Transverse colon (tissue), 4 donors: ENCODE measurements around the gene CHURC1.

Source experiments
- EP300 ChIP-seq: sonication (generic); formaldehyde crosslinking; IDR thresholded peaks from one replicate; pipeline ENCODE4 v1.6.1; 2017; ENCODE audit warnings: antibody characterized with exemption, low read depth
- POLR2AphosphoS5 ChIP-seq, 3 donors: sonication (generic); formaldehyde crosslinking; IDR thresholded peaks; one replicate each; pipeline ENCODE4 v1.6.1; 2016; ENCODE audit warnings: antibody characterized with exemption in 3 of 3
- TF ChIP-seq, protein P1 (sequence below), 5 experiments: fragments of 200-600 bp in 3 of 5; fragments of 450-650 bp in 2 of 5; sonication (generic) in 3 of 5; IDR thresholded peaks; 1 replicate in 2 of 5; 2 replicates in 3 of 5; pipeline ENCODE4 v1.5.1; 2016 to 2017; ENCODE audit warnings: antibody characterized with exemption in 5 of 5, inconsistent platforms in 3 of 5, mild to moderate bottlenecking in 2 of 5, moderate library complexity in 1 of 5

DNA sequence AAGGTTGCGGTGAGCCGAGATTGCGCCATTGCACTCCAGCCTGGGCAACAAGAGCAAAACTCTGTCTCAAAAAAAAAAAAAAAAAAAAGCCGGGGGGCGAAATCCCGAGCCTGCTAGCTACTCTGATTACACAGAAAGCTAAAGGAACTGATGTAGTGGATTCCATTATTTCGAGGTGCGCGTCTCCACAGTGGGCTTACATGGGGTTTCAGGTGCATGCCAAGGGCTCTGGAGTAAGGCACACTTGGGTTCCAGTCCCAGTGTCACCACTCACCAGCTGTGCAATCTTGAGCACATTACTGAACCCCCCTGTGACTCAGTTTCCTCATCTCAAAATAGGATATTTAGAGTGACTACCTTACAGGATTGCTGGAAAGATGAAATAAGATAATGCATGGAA is 59.6 kb downstream of the CHURC1 start:
- TF ChIP-seq POLR2AphosphoS5 (IDR thresholded peaks at IDR 0.05) (no peak), EP300 (no peak)
- TF ChIP-seq, protein P1, sequence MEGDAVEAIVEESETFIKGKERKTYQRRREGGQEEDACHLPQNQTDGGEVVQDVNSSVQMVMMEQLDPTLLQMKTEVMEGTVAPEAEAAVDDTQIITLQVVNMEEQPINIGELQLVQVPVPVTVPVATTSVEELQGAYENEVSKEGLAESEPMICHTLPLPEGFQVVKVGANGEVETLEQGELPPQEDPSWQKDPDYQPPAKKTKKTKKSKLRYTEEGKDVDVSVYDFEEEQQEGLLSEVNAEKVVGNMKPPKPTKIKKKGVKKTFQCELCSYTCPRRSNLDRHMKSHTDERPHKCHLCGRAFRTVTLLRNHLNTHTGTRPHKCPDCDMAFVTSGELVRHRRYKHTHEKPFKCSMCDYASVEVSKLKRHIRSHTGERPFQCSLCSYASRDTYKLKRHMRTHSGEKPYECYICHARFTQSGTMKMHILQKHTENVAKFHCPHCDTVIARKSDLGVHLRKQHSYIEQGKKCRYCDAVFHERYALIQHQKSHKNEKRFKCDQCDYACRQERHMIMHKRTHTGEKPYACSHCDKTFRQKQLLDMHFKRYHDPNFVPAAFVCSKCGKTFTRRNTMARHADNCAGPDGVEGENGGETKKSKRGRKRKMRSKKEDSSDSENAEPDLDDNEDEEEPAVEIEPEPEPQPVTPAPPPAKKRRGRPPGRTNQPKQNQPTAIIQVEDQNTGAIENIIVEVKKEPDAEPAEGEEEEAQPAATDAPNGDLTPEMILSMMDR (IDR thresholded peaks at IDR 0.05): no peak
